IPS-18a (cell line): Measurements from ENCODE around the gene FAM107B.

Experiments
- H3K27ac ChIP-seq: one replicate; pipeline ENCODE4 v1.5.1; 2013; ENCODE audit warnings: low read length
- H3K27me3 ChIP-seq: one replicate; pipeline ENCODE4 v1.6.1; 2013; ENCODE audit warnings: mild to moderate bottlenecking, low read length; ENCODE audit not compliant: control insufficient read depth, insufficient read depth
- H3K36me3 ChIP-seq: one replicate; pipeline ENCODE4 v1.6.1; 2013; ENCODE audit warnings: low read depth, low read length; ENCODE audit not compliant: control insufficient read depth
- H3K4me1 ChIP-seq: one replicate; pipeline ENCODE4 v1.6.1; 2013; ENCODE audit warnings: low read depth, low read length; ENCODE audit not compliant: control insufficient read depth
- H3K4me3 ChIP-seq: one replicate; pipeline ENCODE4 v1.5.1; 2013; ENCODE audit warnings: low read length
- H3K9ac ChIP-seq: one replicate; pipeline ENCODE4 v1.6.1; 2013; ENCODE audit warnings: mild to moderate bottlenecking, low read length, moderate library complexity
- H3K9me3 ChIP-seq: one replicate; pipeline ENCODE4 v1.6.1; 2013; ENCODE audit warnings: low read depth, low read length; ENCODE audit not compliant: control insufficient read depth

Gene FAM107B

GRCh38 chr10:14774214-14774580 is 500 bp downstream of the FAM107B start:
- H3K27me3 ChIP-seq = no peaks in the 10 kb centered on the region
- no peaks in the 10 kb centered on the region for H3K36me3 ChIP-seq
- H3K9ac ChIP-seq = no peak overlapping the region
- no peak overlapping the region for H3K27ac ChIP-seq
- no peak overlapping the region for H3K4me3 ChIP-seq
- H3K9me3 ChIP-seq = no peaks in the 10 kb centered on the region
- H3K4me1 ChIP-seq = no peaks in the 10 kb centered on the region

GRCh38 chr10:14773551-14774213 is 1.0 kb downstream of the FAM107B start:
- Histone ChIP-seq H3K27me3 (no peaks in the 10 kb centered on the region), H3K9ac (no peak overlapping the region), H3K36me3 (no peaks in the 10 kb centered on the region), H3K4me1 (no peaks in the 10 kb centered on the region), H3K9me3 (no peaks in the 10 kb centered on the region), H3K27ac (no peak overlapping the region), H3K4me3 (no peak overlapping the region)

- Histone ChIP-seq H3K9ac (no peak overlapping the region), H3K9me3 (no peaks in the 10 kb centered on the region), H3K27me3 (no peaks in the 10 kb centered on the region), H3K27ac (no peak overlapping the region), H3K36me3 (no peaks in the 10 kb centered on the region), H3K4me1 (no peaks in the 10 kb centered on the region), H3K4me3 (no peak overlapping the region)
Measured at GRCh38 chr10:14772399-14772798, 2.3 kb downstream of the FAM107B start.

- no peaks in the 10 kb centered on the region for H3K36me3 ChIP-seq
- H3K27ac ChIP-seq = no peak overlapping the region
- no peak overlapping the region for H3K9ac ChIP-seq
- no peaks in the 10 kb centered on the region for H3K9me3 ChIP-seq
- no peaks in the 10 kb centered on the region for H3K27me3 ChIP-seq
- H3K4me1 ChIP-seq = no peaks in the 10 kb centered on the region
- no peak overlapping the region for H3K4me3 ChIP-seq
Measured at GRCh38 chr10:14770927-14771326, 3.8 kb downstream of the FAM107B start.

GRCh38 chr10:14761372-14761771 is 13.3 kb downstream of the FAM107B start:
- no peaks in the 10 kb centered on the region for H3K4me1 ChIP-seq
- H3K9me3 ChIP-seq = no peaks in the 10 kb centered on the region
- no peaks in the 10 kb centered on the region for H3K27me3 ChIP-seq
- H3K36me3 ChIP-seq = no peaks in the 10 kb centered on the region
- no peak overlapping the region for H3K4me3 ChIP-seq
- H3K27ac ChIP-seq = no peak overlapping the region
- H3K9ac ChIP-seq = no peak overlapping the region

- Histone ChIP-seq H3K9me3 (no peaks in the 10 kb centered on the region), H3K27me3 (no peaks in the 10 kb centered on the region), H3K4me3 (no peak overlapping the region), H3K27ac (no peak overlapping the region), H3K4me1 (no peaks in the 10 kb centered on the region), H3K36me3 (no peaks in the 10 kb centered on the region), H3K9ac (no peak overlapping the region)
Measured at GRCh38 chr10:14758994-14759664, 15.6 kb downstream of the FAM107B start.

- Histone ChIP-seq H3K36me3 (no peaks in the 10 kb centered on the region), H3K9ac (no peak overlapping the region), H3K27me3 (no peaks in the 10 kb centered on the region), H3K4me3 (no peak overlapping the region), H3K4me1 (no peaks in the 10 kb centered on the region), H3K9me3 (no peaks in the 10 kb centered on the region), H3K27ac (no peak overlapping the region)
Measured at GRCh38 chr10:14758451-14758850, 16.2 kb downstream of the FAM107B start.

- Histone ChIP-seq H3K4me3 (no peak overlapping the region), H3K9me3 (no peaks in the 10 kb centered on the region), H3K27ac (no peak overlapping the region), H3K9ac (no peak overlapping the region), H3K27me3 (no peaks in the 10 kb centered on the region), H3K36me3 (no peaks in the 10 kb centered on the region), H3K4me1 (no peaks in the 10 kb centered on the region)
Measured at GRCh38 chr10:14757986-14758385, 16.7 kb downstream of the FAM107B start.

- H3K36me3 ChIP-seq = no peaks in the 10 kb centered on the region
- H3K4me3 ChIP-seq = no peak overlapping the region
- no peak overlapping the region for H3K27ac ChIP-seq
- H3K9ac ChIP-seq = no peak overlapping the region
- H3K4me1 ChIP-seq = no peaks in the 10 kb centered on the region
- H3K9me3 ChIP-seq = no peaks in the 10 kb centered on the region
- no peaks in the 10 kb centered on the region for H3K27me3 ChIP-seq
Measured at GRCh38 chr10:14757394-14757793, 17.3 kb downstream of the FAM107B start.

GRCh38 chr10:14753441-14753840 is 21.3 kb downstream of the FAM107B start:
- Histone ChIP-seq H3K4me1 (peaks cover 9% of the 10 kb centered on the region), H3K9me3 (no peaks in the 10 kb centered on the region), H3K9ac (no peak overlapping the region), H3K4me3 (no peak overlapping the region), H3K27ac (no peak overlapping the region), H3K36me3 (no peaks in the 10 kb centered on the region), H3K27me3 (no peaks in the 10 kb centered on the region)

GRCh38 chr10:14751921-14752320 is 22.8 kb downstream of the FAM107B start:
- H3K9ac ChIP-seq = no peak overlapping the region
- no peaks in the 10 kb centered on the region for H3K36me3 ChIP-seq
- no peak overlapping the region for H3K4me3 ChIP-seq
- no peak overlapping the region for H3K27ac ChIP-seq
- H3K9me3 ChIP-seq = no peaks in the 10 kb centered on the region
- no peaks in the 10 kb centered on the region for H3K27me3 ChIP-seq
- peaks cover 9% of the 10 kb centered on the region for H3K4me1 ChIP-seq
